H1 (cell line): ENCODE results near the gene CDHR5. TPM values are rescaled to one million over a fixed set of nuclear protein-coding genes. Genes with fewer than 3 reads are reported as not detected.
A peak's percentile ranks its signal among the peaks of the same experiment; 100 is the strongest.

Experiments used
- CTCF ChIA-PET: fragments of 300-600 bp; sonication (Branson Sonifier 250); formaldehyde crosslinking; loops from one replicate; lab custom pipeline; 2021; ENCODE audit not compliant: partially characterized antibody; lab: Charles Lee
- POLR2A ChIA-PET: fragments of 300-600 bp; sonication (Branson Sonifier 250); formaldehyde crosslinking; loops from one replicate; lab custom pipeline; 2021; ENCODE audit warnings: inconsistent platforms; ENCODE audit not compliant: partially characterized antibody; lab: Charles Lee
- DNase-seq, 2 experiments: peaks; one replicate each; pipeline versions ENCODE4 v3.0.0 to v3.0.0-alpha.2; 2010 to 2022; ENCODE audit warnings: low spot score in 2 of 2, low read depth in 1 of 2, mixed read lengths in 1 of 2
- FAIRE-seq: peaks from 2 replicates; lab custom pipeline; 2011; peaks lifted over from hg19 to GRCh38; lab: Jason Lieb, UNC
- H2AFZ ChIP-seq: 2 replicates; pipeline ENCODE4 v1.8.1; 2012; ENCODE audit warnings: low read length, inconsistent platforms
- H2AK5ac ChIP-seq: 2 replicates; pipeline ENCODE4 v1.6.1; 2013; ENCODE audit warnings: low read depth, low read length
- H2BK120ac ChIP-seq: replicated peaks from 2 replicates; pipeline ENCODE3; 2013; ENCODE audit warnings: low read depth, low read length, inconsistent platforms
- H2BK12ac ChIP-seq: 2 replicates; pipeline ENCODE4 v1.6.1; 2013; ENCODE audit warnings: low read depth, low read length
- H2BK15ac ChIP-seq: 2 replicates; pipeline ENCODE4 v1.6.1; 2013; ENCODE audit warnings: low read length
- H2BK20ac ChIP-seq: 2 replicates; pipeline ENCODE4 v1.6.1; 2013; ENCODE audit warnings: low read length
- H2BK5ac ChIP-seq: 2 replicates; pipeline ENCODE4 v1.6.1; 2013; ENCODE audit warnings: low read depth, low read length
- H3K14ac ChIP-seq: 2 replicates; pipeline ENCODE4 v1.6.1; 2013; ENCODE audit warnings: inconsistent platforms; ENCODE audit not compliant: insufficient read length
- H3K18ac ChIP-seq: 2 replicates; pipeline ENCODE4 v1.6.1; 2013; ENCODE audit warnings: low read length; ENCODE audit errors: extremely low read depth
- H3K23ac ChIP-seq: 2 replicates; pipeline ENCODE4 v1.6.1; 2013; ENCODE audit warnings: inconsistent platforms; ENCODE audit not compliant: insufficient read length
- H3K23me2 ChIP-seq: 2 replicates; pipeline ENCODE4 v1.6.1; 2013; ENCODE audit warnings: low read depth, low read length
- H3K27ac ChIP-seq: 2 replicates; pipeline ENCODE4 v1.6.1; 2011; ENCODE audit warnings: low read depth, low read length, inconsistent platforms
- H3K27me3 ChIP-seq, 4 experiments: replicated peaks in 1 of 4; 1 replicate in 1 of 4; 2 replicates in 3 of 4; pipeline versions ENCODE4 v1.6.1 to v1.8.1; 2011 to 2013; ENCODE audit warnings: low read length in 3 of 4, mild to moderate bottlenecking in 3 of 4, inconsistent platforms in 2 of 4, mixed read lengths in 2 of 4, moderate library complexity in 1 of 4; ENCODE audit not compliant: control insufficient read depth in 3 of 4, insufficient read depth in 3 of 4; ENCODE audit errors: extremely low read depth in 1 of 4
- H3K36me3 ChIP-seq, 4 experiments: 2 replicates each; pipeline versions ENCODE4 v1.6.1 to v1.8.1; 2011 to 2013; ENCODE audit warnings: mild to moderate bottlenecking in 4 of 4, low read length in 3 of 4, moderate library complexity in 2 of 4, control low read depth in 1 of 4, inconsistent platforms in 1 of 4; ENCODE audit not compliant: insufficient read depth in 4 of 4, control insufficient read depth in 2 of 4
- H3K4ac ChIP-seq: replicated peaks from 2 replicates; pipeline ENCODE3; 2013; ENCODE audit warnings: low read length, low read depth, mixed read lengths, inconsistent platforms; ENCODE audit not compliant: insufficient read length
- H3K4me1 ChIP-seq, 4 experiments: replicated peaks in 1 of 4; 1 replicate in 1 of 4; 2 replicates in 3 of 4; pipeline versions ENCODE4 v1.6.1 to v1.8.1; 2011 to 2013; ENCODE audit warnings: low read length in 3 of 4, inconsistent platforms in 2 of 4, mixed read lengths in 1 of 4; ENCODE audit not compliant: insufficient read depth in 4 of 4, control insufficient read depth in 3 of 4
- H3K4me2 ChIP-seq, 2 experiments: 2 replicates each; pipeline versions ENCODE4 v1.6.1 to v1.8.1; 2011 to 2013; ENCODE audit warnings: low read depth in 2 of 2, low read length in 2 of 2, control low read depth in 1 of 2, inconsistent platforms in 1 of 2, mild to moderate bottlenecking in 1 of 2; ENCODE audit not compliant: insufficient read depth in 1 of 2
- H3K4me3 ChIP-seq, 4 experiments: fragments of 200-600, 300-600 bp in 1 of 4; sonication (generic), shearing (Covaris generic), sonication (Bioruptor Twin) in 1 of 4; 2 replicates each; pipeline versions ENCODE4 v1.5.1 to v1.8.1; 2011 to 2016; ENCODE audit warnings: low read length in 4 of 4, low read depth in 3 of 4, control low read depth in 2 of 4, inconsistent platforms in 2 of 4, mild to moderate bottlenecking in 2 of 4, mixed read lengths in 1 of 4, moderate library complexity in 1 of 4; ENCODE audit not compliant: insufficient read depth in 2 of 4; ENCODE audit errors: extremely low read depth in 1 of 4
- H3K56ac ChIP-seq: replicated peaks from 2 replicates; pipeline ENCODE3; 2013; ENCODE audit warnings: low read depth, mild to moderate bottlenecking, mixed read lengths, low read length, inconsistent platforms; ENCODE audit not compliant: insufficient read length
- H3K79me1 ChIP-seq: 2 replicates; pipeline ENCODE4 v1.6.1; 2013; ENCODE audit warnings: low read depth, low read length, control low read depth
- H3K79me2 ChIP-seq, 2 experiments: 2 replicates each; pipeline versions ENCODE4 v1.6.1 to v1.8.1; 2012 to 2013; ENCODE audit warnings: low read length in 2 of 2, mild to moderate bottlenecking in 2 of 2, inconsistent platforms in 1 of 2; ENCODE audit not compliant: insufficient read depth in 2 of 2, control insufficient read depth in 1 of 2
- H3K9ac ChIP-seq, 4 experiments: replicated peaks in 1 of 4; 1 replicate in 1 of 4; 2 replicates in 3 of 4; pipeline versions ENCODE4 v1.6.1 to v1.8.1; 2011 to 2013; ENCODE audit warnings: low read depth in 3 of 4, low read length in 3 of 4, control low read depth in 2 of 4, mild to moderate bottlenecking in 2 of 4, moderate library complexity in 2 of 4, inconsistent platforms in 1 of 4; ENCODE audit errors: extremely low read depth in 1 of 4
- H3K9me3 ChIP-seq, 2 experiments: 2 replicates each; pipeline versions ENCODE4 v1.6.1 to v1.8.1; 2012 to 2013; ENCODE audit warnings: mild to moderate bottlenecking in 2 of 2, moderate library complexity in 2 of 2, control low read depth in 1 of 2, inconsistent platforms in 1 of 2, low read depth in 1 of 2, low read length in 1 of 2, mixed read lengths in 1 of 2; ENCODE audit not compliant: insufficient read depth in 2 of 2
- H4K20me1 ChIP-seq, 2 experiments: replicated peaks in 1 of 2; 2 replicates each; pipeline versions ENCODE3 to v1.8.1; 2011 to 2013; ENCODE audit warnings: inconsistent platforms in 2 of 2, low read length in 2 of 2, mild to moderate bottlenecking in 1 of 2; ENCODE audit not compliant: insufficient read depth in 2 of 2, control insufficient read depth in 1 of 2
- H4K5ac ChIP-seq: 2 replicates; pipeline ENCODE4 v1.6.1; 2013; ENCODE audit warnings: low read length, low read depth, mixed read lengths, inconsistent platforms; ENCODE audit not compliant: insufficient read length
- H4K8ac ChIP-seq: 2 replicates; pipeline ENCODE4 v1.8.0; 2013; ENCODE audit warnings: mild to moderate bottlenecking, moderate library complexity, low read length, inconsistent platforms; ENCODE audit not compliant: insufficient read depth; ENCODE audit errors: extremely low read depth
- H4K91ac ChIP-seq: replicated peaks from 2 replicates; pipeline ENCODE3; 2013; ENCODE audit warnings: low read length, mixed read lengths, inconsistent platforms; ENCODE audit not compliant: insufficient read length
- CBX5 ChIP-seq: fragments of 300-800, 300-1000 bp; sonication (generic); IDR thresholded peaks from 2 replicates; pipeline ENCODE4 v1.7.1; 2016; ENCODE audit warnings: antibody characterized with exemption, low read length, low read depth
- EZH2 ChIP-seq: fragments of 200-600 bp; sonication (generic); IDR thresholded peaks from 2 replicates; pipeline ENCODE4 v1.7.1; 2012; ENCODE audit warnings: low read depth, mild to moderate bottlenecking, moderate library complexity, low read length, inconsistent platforms; ENCODE audit not compliant: severe bottlenecking
- GABPA ChIP-seq: IDR thresholded peaks from 2 replicates; pipeline ENCODE4 v1.6.1; 2011; ENCODE audit warnings: mild to moderate bottlenecking, low read length, moderate library complexity, borderline replicate concordance; ENCODE audit not compliant: insufficient read depth
- HDAC2 ChIP-seq, 2 experiments: fragments of 300-600 bp in 1 of 2; sonication (generic) in 1 of 2; IDR thresholded peaks; 2 replicates each; pipeline ENCODE4 v1.6.1; 2011 to 2012; ENCODE audit warnings: low read depth in 2 of 2, low read length in 2 of 2, mild to moderate bottlenecking in 2 of 2, moderate library complexity in 2 of 2, borderline replicate concordance in 1 of 2, inconsistent platforms in 1 of 2
- HDAC6 ChIP-seq: IDR thresholded peaks from one replicate; pipeline ENCODE4 v1.7.1; 2012; ENCODE audit warnings: low read depth, mild to moderate bottlenecking, inconsistent platforms, low read length, moderate library complexity
- RNF2 ChIP-seq: fragments of 200-900, 300-1000 bp; sonication (generic); IDR thresholded peaks from 2 replicates; pipeline ENCODE4 v1.7.1; 2016; ENCODE audit warnings: borderline replicate concordance, low read depth, mild to moderate bottlenecking, antibody characterized with exemption, low read length; ENCODE audit not compliant: poor library complexity, severe bottlenecking; ENCODE audit errors: missing control alignments
- SIX5 ChIP-seq: IDR thresholded peaks from 2 replicates; pipeline ENCODE4 v1.6.1; 2011; ENCODE audit warnings: mild to moderate bottlenecking, low read depth, low read length
- TEAD4 ChIP-seq: IDR thresholded peaks from 2 replicates; pipeline ENCODE4 v1.6.1; 2012; ENCODE audit warnings: low read depth, low read length, inconsistent platforms, mixed read lengths
- YY1 ChIP-seq: IDR thresholded peaks from 2 replicates; pipeline ENCODE4 v1.6.1; 2011; ENCODE audit warnings: low read depth, mild to moderate bottlenecking, low read length
- WGBS, 2 experiments: shearing (Covaris generic) in 1 of 2; methylation state at CpG; one replicate each; pipeline versions ENCODE4 v1.1.6 to v1.1.7; 2013 to 2015; ENCODE audit warnings: low lambda C conversion rate in 2 of 2, mixed read lengths in 2 of 2, inconsistent platforms in 1 of 2, low coverage in 1 of 2, missing lambda C conversion rate in 1 of 2; ENCODE audit not compliant: insufficient replicate concordance in 2 of 2, insufficient coverage in 1 of 2, insufficient read length in 1 of 2; ENCODE audit errors: extremely low coverage in 1 of 2, missing lambda C conversion rate in 1 of 2; 5-methylcytosine and 5-hydroxymethylcytosine counted together
- polyA plus RNA-seq, 7 experiments: library from polyadenylated mRNA; depleted of rRNA in 3 of 7; stranded (reverse) in 5 of 7; unstranded in 2 of 7; fragments of >200 nt in 5 of 7; fragments of 200-250 nt in 2 of 7; gene quantifications; 1 replicate in 5 of 7; 2 replicates in 1 of 7; 4 replicates in 1 of 7; pipeline versions ENCODE4 v1.2.1 to v1.2.3, GENCODE V29; 2011 to 2013; ENCODE audit warnings: missing spikeins in 2 of 7, mixed read lengths in 2 of 7
- total RNA-seq: library from RNA; stranded (reverse); fragmentation: NEBNext Ultra II Directional; extraction: Animal tissue kit (Norgen Biotek cat#: 25700); gene quantifications from 2 replicates; pipeline ENCODE4 v1.2.1, GENCODE V29; 2021
- TF ChIP-seq, protein P1 (sequence below): IDR thresholded peaks from 2 replicates; pipeline ENCODE4 v1.6.1; 2011; ENCODE audit warnings: low read depth, mild to moderate bottlenecking, low read length; ENCODE audit not compliant: insufficient read depth

Gene CDHR5
- total and polyA plus RNA-seq, 2 of the 8 experiments (the other 6 are each of a cell fraction or from before 2014, with no cell fraction given): not detected

DNA sequence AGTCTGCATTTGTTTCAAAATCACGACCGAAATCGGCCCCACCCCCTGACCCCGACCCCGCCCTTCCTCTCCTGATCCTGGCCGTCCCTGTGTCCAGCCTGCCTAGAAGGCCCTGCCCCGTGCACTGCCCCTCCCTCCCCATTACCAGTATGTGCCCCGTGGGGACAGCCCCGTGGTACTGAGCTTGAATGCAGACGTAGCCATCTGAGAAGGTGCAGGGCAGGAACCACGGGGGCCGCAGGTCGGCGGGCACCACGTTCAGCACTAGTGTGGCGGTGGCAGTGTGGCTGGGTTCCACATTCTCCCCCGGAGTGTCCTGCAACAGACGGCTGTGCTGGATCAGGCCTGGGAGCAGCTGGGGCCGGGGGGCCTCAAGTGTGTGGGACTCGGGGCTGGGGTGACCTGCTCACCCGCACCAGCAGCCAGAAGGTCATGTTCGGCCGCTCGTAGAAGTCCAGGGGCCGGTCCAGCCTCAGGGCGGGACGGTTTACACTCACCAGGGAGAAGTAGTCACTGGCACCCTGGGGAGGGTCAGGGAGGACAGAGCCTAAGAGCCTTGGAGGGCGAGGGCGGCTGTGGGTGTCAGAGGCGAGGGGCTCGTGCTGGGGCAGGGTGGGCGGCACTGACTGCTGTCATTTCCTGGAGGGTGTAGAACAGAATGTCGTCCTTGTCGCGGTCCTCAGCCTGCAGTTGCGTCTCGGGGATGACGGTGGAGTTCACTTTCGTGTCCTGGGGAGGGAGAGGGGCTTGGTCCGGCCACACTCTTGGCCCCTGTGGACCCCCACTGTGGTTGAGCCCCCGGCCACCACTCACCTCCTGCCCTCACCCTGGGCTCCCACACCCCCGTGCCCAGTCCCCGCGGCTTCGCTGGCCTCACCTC is 3.6 kb downstream of the CDHR5 start:
- no peak overlapping the region for H3K18ac ChIP-seq
- H3K23me2 ChIP-seq: no peaks in the 10 kb centered on the region
- FAIRE-seq (no peak), DNase-seq (peak in 1 of 2 experiments; percentile 45)
- no peak overlapping the region for H2BK12ac ChIP-seq
- H4K5ac ChIP-seq: no peak overlapping the region
- H3K9me3 ChIP-seq: no peaks in the 10 kb centered on the region
- 92% methylated on average over 37 of the region's 45 CpGs; no CpG with 5 or more reads in 1 of the 2 experiments for WGBS, 2 experiments
- ChIA-PET CTCF (interaction anchor here (1.3 kb wide), 1 partner anchor 10 kb away, joined by 4 read pairs; no protein-coding TSS in a partner anchor), POLR2A (interaction anchor here (0.9 to 2.8 kb wide), 3 partner anchors 17 to 169 kb away, joined by 3 to 10 read pairs (median 3); partner anchors contain the start of gene CEND1)
- H3K14ac ChIP-seq: no peak overlapping the region
- H3K79me1 ChIP-seq: no peaks in the 10 kb centered on the region
- H3K56ac ChIP-seq: no peak overlapping the region
- no peak overlapping the region; the same call in 1 of the 2 replicates for H2BK5ac ChIP-seq
- no peak overlapping the region for H2BK15ac ChIP-seq
- H3K23ac ChIP-seq: no peak overlapping the region
- H2BK20ac ChIP-seq: no peak overlapping the region
- H2AFZ ChIP-seq: no peak overlapping the region
- H3K79me2 ChIP-seq: no peaks in the 10 kb centered on the region
- no peak overlapping the region for H3K9ac ChIP-seq
- no peak overlapping the region for H3K4me3 ChIP-seq
- no peak overlapping the region for H2AK5ac ChIP-seq
- no peak overlapping the region for H3K27ac ChIP-seq
- H3K36me3 ChIP-seq: no peaks in the 10 kb centered on the region
- peaks cover 0 to 3% (median 1%) of the 10 kb centered on the region in 4 experiments; a peak in 3 of 7 replicates for H3K4me1 ChIP-seq
- H3K27me3 ChIP-seq: peaks cover 0 to under 1% (median 0%) of the 10 kb centered on the region in 4 experiments; a peak in 1 of 7 replicates
- no peak overlapping the region for H4K8ac ChIP-seq
- H4K91ac ChIP-seq: no peak overlapping the region
- H3K4ac ChIP-seq: no peak overlapping the region
- H3K4me2 ChIP-seq: no peak overlapping the region
- no peak overlapping the region for H2BK120ac ChIP-seq
- H4K20me1 ChIP-seq: peaks cover 0 to 9% of the 10 kb centered on the region in 2 experiments
- no peak for TF ChIP-seq EZH2
- TF ChIP-seq RNF2: no peak
- TF ChIP-seq YY1: no peak
- TF ChIP-seq TEAD4: no peak
- no peak for TF ChIP-seq HDAC6
- TF ChIP-seq CBX5: no peak
- no peak for TF ChIP-seq SIX5
- no peak for TF ChIP-seq GABPA
- TF ChIP-seq HDAC2 (IDR thresholded peaks at IDR 0.05; ENCODE audit: borderline replicate concordance in 1 of 2, low read depth in 2 of 2, low read length in 2 of 2): no peak
- TF ChIP-seq, protein P1, sequence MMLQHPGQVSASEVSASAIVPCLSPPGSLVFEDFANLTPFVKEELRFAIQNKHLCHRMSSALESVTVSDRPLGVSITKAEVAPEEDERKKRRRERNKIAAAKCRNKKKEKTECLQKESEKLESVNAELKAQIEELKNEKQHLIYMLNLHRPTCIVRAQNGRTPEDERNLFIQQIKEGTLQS: no peak
